ENCODE measurements around the gene RAB11FIP4.

Gene RAB11FIP4

DNA sequence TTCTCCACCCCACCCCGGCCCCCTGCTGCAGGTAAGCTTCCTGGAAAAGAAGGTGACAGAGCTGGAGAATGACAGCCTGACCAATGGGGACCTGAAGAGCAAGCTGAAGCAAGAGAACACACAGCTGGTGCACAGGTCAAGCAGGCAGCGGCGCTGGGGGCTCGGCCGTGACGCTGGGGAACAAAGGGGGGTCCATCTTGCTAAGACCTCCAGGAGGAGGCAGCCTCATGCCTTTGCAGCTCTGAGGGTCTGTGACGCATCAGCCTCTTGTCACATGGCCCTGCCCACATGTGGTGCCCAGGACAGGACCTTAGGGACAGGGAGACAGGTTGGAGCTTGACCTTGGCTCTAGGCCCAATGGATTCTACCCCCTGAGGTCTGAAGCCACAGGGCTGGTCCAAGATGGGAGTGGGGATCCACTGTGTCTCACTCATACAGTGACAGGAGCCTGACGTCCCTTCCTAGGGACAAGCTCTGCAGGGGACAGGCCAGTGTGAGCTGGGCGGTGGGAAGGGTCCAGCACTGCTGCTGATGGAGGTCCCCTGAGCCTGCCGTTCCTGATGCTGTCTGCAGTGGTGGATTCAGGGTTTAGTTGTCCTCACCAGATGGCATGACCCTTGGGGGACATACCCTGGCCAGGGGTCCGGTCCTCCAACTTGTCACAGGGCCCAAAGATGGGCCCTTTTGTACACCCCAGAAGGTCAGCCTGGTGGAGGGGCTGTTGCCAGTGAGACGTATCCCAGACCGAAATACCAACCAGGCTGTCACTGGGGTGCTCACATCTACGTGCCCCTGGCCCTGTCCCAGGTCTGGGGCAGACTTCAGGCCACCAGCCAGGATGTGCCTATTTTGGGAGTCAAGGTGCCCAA, 132.6 kb downstream of the RAB11FIP4 start:
- no peak for DNase-seq (ENCODE audit: low read depth in 3 of 3)

DNA sequence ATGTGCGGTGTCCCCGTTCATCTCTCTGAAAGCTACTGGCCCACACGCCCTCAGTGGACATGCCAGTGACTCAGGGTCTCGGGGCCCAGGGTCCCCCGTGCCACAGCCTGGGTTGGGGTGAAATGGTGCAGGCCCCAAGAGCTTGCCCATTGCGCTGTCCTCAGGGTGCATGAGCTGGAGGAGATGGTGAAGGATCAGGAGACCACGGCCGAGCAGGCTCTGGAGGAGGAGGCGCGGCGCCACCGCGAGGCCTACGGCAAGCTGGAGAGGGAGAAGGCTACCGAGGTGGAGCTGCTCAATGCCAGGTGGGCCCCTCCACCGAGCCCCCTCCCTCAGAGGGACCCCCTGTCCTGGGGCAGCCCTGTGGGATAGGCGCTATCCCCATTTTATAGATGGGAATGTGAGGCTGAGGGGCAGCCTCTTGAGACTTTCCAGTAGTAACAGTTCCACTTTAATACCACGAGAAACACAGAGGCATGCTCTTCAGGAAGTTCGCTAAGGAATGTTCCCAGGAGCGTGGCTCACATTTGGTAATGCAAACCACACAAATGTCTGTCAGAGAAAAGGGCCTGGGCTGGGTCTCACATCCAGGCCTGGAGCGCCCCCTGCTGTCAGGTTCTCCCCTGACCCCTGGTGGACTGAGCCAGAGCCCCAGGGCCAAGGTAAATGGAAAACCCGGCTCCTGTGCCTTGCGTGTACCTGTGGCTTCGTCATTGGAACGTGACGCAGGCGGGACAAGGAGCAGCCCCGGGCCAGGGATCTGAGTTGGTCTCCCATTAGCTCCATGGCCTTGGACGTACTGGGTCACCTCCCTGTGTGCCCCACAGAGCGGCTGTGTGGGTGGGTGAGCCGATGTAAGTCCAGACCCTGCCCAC, 133.7 kb downstream of the RAB11FIP4 start:
- peak; percentile 67 to 96 (median 84) for DNase-seq (ENCODE audit: low read depth in 3 of 3)

DNA sequence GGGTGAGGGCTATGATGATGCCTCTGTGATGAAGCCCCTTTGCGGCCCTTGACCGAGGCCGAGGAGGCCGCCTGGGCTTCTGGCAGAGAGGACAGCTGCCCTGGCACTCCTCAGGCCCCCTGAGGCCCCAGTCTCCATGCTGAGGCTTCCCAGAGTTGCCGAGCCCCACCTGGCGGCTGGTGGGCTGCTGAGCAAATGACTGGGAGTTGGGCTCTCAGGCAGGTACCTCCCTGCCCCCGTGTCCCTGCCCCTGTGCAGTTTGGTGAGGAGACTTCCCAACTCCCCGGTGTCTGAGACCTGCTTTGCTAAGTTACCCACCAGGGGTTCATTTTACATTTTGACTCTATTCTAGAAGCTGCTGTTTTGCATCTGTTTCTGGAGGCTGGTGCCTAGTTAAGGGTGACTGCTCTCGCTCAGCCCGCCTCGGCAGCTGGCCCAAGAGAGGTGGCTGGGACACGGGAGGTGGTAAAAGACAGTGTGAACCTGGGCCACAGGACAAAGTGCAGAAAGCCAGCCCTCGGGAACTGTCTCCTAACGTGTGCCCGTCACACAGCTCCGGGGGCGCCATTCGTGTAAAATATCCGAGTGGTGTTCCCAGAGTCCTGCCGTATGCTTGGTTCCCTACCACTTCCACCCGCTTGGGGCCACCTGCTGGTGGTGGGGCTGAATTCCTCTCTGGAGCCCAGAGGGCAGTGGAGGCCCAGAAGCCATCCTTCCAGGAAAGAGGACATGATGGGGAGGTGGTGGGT, 134.5 kb downstream of the RAB11FIP4 start:
- DNase-seq (ENCODE audit: low read depth in 3 of 3), result no peak

DNA sequence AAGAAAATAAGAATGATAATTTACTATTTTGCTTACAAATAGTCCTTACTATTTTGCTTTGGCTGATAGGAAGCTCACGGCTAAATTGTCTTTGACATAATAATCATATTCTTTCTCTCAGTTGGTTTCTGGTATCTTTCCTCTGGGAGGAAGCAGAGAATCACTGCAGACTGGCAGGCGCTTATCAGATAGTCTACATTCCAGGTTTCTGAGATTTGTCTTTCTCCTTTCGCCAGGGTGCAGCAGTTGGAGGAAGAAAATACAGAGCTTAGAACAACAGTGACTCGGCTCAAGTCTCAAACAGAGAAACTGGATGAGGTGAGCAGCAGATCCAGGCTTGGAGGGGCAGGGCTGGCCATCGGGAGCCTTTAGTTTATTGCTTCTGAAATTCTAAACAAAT, 136.1 kb downstream of the RAB11FIP4 start:
- DNase-seq (ENCODE audit: low read depth in 3 of 3), result no peak

DNA sequence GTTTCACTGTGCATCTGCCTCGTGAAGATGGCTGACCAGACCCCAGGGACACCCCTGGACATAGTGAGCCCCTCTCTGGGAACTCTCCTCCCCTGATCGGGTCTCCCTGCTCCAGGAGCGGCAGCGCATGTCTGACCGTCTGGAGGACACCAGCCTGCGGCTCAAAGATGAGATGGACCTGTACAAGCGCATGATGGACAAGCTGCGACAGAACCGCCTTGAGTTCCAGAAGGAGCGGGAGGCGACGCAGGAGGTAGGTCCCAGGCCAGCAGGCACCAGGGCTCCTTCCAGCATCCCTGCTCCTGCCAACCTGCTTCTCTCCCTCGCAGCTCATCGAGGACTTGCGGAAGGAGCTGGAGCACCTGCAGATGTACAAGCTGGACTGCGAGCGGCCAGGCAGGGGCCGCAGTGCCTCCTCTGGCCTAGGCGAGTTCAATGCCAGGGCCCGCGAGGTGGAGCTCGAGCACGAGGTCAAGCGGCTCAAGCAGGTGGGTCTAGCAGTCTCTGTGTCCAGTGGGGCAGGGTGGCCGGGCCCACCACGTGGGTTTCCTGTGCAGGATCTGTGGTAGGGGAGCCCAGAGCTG, 136.9 kb downstream of the RAB11FIP4 start:
- DNase-seq (ENCODE audit: low read depth in 3 of 3), result no peak

DNA sequence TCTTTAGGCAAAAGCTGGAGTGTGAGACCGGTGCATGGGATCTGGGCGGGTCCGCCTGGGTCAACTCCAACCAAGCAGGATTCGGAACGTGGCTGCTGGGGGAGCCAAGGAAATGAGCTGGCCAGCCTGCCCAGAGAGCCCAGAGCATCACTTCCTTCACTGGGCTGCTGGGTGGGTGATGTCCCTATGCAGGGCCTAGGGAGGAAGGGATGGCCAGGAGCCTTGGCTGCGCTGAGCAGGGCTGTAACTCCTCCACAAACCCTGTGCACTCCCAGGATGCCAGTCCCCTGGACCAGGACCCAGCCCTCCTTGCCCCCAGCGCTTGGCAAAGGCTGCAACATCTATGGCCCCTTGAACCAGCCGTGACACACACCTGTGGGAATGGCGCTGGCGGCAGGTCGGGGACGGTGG, 138.4 kb downstream of the RAB11FIP4 start:
- DNase-seq (ENCODE audit: low read depth in 3 of 3), result no peak

DNA sequence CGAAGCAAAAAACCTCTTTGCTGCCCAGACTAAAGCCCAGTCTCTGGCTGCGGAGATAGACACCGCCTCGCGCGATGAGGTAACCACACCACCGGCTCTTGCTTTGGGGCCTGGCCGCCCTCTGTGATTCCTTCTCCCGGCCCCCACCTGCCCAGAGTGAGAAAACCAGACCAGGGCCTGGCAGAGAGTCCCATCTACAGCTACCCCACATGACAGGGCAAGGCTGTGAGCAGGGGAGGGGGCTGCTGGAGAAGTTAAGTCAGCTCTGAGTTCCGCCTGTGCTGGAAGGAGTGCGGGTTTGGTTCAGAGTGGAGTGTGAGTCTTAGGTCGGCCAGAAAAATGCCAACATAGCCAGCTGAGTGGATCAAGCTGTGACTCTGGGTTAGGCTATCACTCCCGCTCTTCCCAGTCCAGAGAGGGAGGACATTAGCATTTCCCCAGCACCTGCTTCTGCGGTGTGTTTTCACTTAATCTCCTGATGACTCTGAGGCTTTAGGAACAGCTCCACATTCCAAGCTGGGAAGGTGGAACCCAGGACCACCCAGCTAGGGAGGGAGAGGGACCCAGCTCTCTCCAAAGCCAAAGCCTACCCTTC, 139.0 kb downstream of the RAB11FIP4 start:
- no peak for DNase-seq (ENCODE audit: low read depth in 3 of 3)

DNA sequence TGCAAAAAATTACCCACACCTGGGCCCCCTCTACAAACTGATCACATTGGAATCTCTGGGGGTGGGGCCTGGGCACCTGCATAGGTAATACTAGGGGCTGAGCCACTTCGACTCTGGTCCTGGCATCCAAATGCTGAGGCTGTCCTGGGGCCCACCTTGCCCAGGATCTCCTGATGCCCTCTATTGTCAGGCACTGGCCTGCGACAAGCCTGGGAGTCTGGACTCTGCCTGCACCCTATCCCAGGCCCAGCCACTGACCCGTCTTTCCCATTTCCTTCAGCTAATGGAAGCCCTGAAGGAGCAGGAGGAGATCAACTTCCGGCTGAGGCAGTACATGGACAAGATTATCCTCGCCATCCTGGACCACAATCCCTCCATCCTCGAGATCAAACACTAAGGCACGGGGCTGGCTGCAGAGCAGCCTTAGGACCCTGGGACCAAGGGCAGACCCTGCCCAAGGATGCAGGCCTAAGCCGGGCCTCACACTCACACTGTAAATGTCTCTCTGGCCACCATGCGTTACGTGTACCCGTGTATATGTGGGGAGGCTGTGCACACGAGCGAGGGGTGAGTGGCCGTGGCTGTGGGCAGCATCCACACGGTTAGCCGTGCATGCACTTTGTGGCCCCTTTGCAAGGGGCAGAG, 140.0 kb downstream of the RAB11FIP4 start:
- no peak for DNase-seq (ENCODE audit: low read depth in 3 of 3)

DNA sequence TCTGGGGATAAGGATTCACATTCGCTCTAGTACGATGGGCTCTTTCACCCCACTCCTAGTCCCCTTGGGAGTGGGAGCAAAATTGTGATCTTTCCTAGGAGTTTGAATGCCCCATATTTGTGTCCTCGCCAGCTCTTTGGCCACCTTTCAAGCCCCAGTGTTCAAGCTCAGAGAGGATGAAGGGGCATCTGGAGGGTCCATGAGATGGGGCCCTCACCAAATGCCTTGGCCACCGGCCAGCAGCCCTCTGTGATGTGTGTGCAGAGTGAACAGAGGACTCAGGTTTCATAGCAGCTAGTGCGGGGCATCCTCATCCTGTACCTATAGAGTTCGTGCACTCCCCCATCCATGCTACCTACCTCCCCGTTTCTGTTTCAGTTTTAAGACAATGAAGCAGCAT, 140.6 kb downstream of the RAB11FIP4 start:
- no peak for DNase-seq (ENCODE audit: low read depth in 3 of 3)

DNA sequence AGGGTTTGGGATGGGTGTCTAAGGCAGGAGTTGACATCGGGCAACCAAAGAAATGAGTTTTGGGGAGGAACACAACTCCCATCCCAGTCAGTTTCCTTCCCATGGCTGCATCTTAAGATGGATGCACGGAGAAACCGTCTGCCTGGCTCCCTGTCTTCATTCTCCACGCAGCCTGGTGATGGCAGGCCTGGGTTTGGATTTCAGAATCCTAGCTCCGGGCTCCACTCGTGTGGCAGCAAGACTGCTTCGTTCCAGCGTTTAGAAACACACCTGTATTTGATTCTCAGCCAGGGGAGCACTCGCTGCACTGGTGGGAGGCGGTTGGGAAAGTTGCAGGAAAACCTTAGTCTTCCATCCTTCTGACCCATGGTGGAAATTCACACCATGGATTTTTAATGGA, 141.1 kb downstream of the RAB11FIP4 start:
- no peak for DNase-seq (ENCODE audit: low read depth in 3 of 3)

DNA sequence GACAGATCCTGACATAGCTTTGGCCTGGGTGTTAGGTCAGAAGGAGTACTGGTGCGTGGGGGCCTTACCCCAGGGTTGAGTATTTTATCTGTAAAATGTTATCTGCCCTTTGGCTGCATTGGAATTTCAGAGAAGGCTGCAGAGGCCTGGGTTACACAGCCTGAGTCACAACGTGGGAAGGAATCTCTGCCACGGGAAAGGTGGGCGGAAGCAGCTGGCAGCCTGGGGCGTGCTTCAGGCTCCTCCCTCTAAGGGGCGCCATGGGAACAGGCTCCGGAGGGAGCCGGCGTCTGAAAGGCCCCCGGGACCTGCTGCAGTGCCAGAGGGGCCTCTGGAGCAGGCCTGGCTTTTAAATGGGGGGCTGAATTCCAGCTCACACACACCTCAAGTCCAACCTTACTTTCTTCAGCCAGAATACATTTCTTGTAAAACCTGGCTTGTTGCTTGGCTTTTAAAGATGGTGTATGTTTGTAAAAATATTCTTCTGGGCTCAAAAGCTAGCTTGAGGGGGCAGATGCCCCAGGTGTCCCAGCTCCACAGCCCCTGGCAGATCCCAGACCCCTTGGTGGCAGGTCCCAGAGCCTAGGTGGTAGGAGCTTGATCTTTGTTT, 142.2 kb downstream of the RAB11FIP4 start:
- peak in 2 of 3 experiments; percentile 23 to 35 for DNase-seq (ENCODE audit: low read depth in 3 of 3)

DNA sequence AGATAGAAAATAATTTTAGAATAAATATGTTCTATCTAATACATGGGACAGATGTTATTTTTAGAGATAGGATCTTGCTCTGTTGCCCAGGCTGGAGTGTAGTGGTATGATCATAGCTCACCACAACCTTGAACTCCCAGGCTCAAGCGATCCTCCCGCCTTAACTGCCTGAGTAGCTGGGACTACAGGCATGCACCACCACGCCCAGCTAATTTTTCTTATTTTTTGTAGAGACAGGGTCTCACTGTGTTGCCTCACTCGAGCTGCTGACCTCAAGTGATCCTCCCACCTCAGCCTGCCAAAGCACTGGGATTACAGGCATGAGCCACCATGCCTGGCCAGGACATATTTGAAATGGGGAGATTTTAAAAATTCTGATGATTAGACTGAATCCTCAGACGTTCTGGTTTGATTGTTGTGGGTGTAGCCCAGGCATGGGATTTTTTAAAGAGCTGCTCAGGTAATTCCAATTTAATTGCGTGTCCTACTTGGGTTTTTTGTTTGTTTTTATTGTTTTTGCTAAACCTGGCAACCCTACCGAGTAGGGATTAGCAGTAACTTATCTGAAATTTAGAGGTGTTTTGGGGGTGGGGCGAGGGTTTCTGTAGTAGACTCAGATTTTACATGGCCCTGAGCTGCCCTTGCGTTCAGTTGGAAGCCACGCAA, 142.9 kb downstream of the RAB11FIP4 start:
- DNase-seq (ENCODE audit: low read depth in 3 of 3), result no peak

DNA sequence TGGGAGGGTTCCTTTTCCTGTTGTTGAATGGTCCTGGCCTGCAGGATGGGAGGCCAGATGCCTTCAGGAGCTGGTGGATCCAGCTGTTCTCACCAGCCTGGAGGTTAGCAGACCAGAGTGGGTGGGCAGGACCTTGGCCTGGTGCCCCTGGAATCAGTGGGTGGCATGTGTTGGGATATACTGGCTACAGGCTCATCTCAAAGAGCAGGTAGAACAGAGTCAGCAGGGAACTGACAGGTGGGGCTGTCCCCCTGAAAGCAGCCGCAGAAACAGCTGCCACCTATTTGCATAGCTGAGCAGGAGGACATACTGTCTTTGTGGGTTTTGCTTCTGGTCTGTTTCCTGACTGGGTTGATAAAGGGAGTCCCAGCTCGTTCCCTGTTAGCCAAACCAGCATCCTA, 144.1 kb downstream of the RAB11FIP4 start:
- DNase-seq (ENCODE audit: low read depth in 3 of 3), result no peak

DNA sequence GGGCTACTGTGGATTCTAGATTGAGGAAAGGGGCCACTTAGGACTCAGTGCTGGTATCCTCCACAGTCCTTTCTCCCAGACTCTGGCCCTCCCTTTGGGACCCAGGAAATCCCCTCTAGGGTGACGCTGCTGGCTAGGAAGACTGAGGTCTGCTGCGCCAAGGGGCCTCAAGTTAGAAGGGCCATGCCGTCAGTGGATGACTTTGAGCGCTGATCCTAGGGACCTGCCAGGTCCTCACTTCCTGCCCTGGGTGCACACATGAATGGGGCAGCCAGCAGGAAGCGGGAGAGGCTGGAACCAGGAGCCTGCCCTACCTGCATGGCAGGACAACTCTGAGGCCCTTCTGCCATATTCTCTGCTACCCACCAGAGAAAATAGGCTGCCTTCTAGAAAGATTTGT, 145.0 kb downstream of the RAB11FIP4 start:
- no peak for DNase-seq (ENCODE audit: low read depth in 3 of 3)

DNA sequence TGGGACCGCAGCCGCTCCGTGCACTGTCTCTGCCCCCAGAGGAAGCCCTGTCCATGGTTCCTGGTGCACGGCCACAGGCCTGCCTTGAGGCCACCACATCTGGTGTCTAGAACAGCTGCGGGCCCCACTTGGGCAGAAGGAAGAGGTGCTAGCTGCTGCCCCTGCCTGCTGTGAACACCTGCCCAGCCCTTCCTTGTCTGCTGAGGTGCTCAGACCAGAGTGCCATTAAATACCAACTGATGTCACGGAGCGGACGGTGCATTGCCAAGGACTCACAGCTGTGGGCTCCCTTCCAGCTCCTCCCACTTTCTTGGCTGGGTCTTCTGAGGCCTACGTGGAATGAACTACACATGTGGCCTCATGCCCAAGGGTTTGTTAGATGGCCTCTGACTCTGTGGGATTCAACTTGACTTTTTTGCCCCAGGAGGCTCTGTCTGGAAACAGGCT, 146.1 kb downstream of the RAB11FIP4 start:
- DNase-seq (ENCODE audit: low read depth in 3 of 3), result no peak

DNA sequence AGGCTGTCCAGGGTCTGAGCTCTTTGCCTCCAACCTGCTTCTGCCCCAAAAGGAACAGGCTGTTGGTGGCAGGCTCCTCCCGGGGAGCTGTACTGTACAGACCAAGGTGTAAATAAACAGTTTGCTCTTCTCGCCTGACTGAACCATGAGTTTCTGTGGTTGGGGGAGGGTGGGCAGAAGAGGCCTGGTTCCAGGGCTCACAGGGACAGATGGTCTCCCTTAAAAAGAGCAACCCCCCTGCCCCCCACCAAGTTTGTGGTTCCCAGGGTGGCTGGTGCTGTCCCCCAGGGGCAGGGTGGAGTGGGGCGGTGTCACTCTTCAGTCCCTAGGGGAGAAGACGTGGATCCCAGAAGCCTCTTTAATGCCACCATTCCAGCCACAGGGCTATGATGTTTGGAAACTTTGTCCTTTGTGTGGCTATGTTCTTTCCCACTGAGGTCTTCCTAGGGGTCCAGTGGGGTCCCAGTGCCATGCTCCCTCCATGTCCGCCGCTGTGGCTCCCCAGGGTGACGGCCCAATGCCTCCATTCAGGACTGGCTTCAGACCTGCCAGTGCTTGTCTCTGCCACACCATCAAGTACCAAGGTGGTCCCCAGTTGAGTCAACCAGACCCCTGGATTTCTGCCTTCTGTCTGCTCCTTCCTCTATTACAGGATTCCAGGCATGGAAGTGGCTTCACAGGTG, 146.7 kb downstream of the RAB11FIP4 start:
- no peak for DNase-seq (ENCODE audit: low read depth in 3 of 3)

DNA sequence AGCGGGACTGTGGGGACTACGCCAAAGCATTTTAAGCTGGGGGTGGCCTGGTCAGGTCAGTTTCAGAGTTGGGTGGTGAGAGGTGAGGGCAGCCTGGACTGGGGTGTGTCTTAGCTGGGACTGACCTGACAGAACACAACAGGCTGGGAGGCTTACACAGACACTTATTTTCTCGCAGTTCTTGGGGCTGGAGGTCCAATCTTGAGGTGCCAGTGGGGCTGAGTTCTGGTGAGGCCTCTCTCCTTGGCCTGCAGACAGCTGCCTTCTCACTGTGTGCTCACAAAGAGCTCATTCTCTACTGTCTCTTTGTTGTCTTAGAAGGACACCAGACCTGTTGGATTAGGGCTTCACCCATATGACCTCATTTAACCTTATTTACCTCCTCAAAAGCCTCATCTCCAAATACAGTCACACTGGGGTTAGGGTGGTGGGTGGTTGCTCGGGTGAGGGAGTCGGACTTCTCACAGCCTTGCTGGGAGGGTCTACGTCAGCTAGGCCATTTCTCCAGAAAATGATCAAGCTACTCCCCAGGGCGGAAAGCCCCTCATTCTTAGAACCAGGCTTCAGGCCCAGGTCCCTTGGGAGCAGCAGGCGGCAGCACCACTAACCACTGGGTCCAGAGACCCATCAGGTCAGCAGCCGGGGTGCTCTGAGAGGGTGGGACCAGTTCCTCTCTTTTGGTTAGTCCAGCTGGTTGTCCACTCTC, 149.3 kb downstream of the RAB11FIP4 start:
- no peak for DNase-seq (ENCODE audit: low read depth in 3 of 3)

DNA sequence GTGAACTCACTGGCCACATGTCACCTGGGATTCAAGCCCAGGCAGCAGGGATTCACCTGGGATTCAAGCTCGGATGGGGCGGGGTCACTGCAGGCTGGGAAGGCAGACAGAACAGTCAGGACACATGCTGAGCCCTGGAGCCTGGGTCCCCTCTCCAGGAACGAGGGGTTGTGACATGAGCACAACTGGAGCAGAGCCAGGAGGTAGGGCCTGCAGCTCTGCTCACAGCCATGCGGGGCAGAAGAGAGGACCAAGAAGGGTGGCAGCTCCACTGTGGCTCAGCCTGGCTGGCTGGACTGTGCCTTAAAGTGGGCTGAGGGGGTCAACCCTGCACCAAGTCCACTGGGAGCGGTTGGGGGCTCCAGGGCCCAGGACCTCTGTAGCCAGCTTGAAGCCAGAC, 150.1 kb downstream of the RAB11FIP4 start:
- no peak for DNase-seq (ENCODE audit: low read depth in 3 of 3)

DNA sequence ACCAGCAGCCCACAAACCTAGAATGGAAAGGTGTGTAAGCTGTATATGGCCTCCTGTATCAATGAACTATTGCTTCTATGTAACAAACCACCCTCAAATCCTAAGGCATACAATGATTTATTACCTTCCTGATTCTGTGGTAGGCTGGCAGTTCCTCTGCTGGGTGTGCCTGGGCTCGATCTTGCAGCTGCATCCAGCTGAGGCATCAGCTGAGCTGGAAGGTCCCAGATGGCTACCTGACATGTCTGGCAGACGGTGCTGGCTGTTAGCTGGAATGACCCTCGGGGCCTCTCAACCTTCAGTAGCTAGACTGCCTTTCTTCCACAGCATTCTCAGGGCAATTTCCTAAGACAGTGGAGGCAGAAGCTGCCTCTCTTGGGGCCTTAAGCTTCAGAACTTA, 152.7 kb downstream of the RAB11FIP4 start:
- DNase-seq (ENCODE audit: low read depth in 3 of 3), result no peak

All from stimulated activated CD4-positive, alpha-beta T cell treated with anti-CD3 and anti-CD28 coated beads, TNF-alpha, amount 100 ng/mL, for 4 hours (primary cell).